Central memory CD8-positive, alpha-beta T cell (primary cell): Measurements from ENCODE around the gene MARCKSL1.
"Not testable (repeated sequence)": the region's sequence is repeated elsewhere in the genome, so short reads cannot be mapped to it uniquely, and the experiment has no call there.

Experiments used
- ATAC-seq: fragments of 150-1000 bp; cut with Tn5 transposase; replicated peaks from 2 replicates; pipeline ENCODE4 v1.10.0; 2022; ENCODE audit warnings: mild to moderate bottlenecking, moderate FRiP score, moderate number of reproducible peaks; ENCODE audit not compliant: poor library complexity, severe bottlenecking; ENCODE audit errors: extremely low read depth
- DNase-seq, 2 donors: peaks; one replicate each; pipeline ENCODE4 v3.0.0; 2021; ENCODE audit warnings: low spot score in 2 of 2
- H3K27ac Mint-ChIP-seq: one replicate; pipeline ENCODE4 v1.8.0; 2022; ENCODE audit warnings: low read depth, mild to moderate bottlenecking, moderate library complexity, mixed read lengths
- H3K27me3 Mint-ChIP-seq: one replicate; pipeline ENCODE4 v1.8.0; 2022; ENCODE audit warnings: mixed read lengths
- H3K36me3 Mint-ChIP-seq: one replicate; pipeline ENCODE4 v1.8.0; 2022; ENCODE audit warnings: mild to moderate bottlenecking, moderate library complexity, mixed read lengths; ENCODE audit not compliant: insufficient read depth
- H3K4me1 Mint-ChIP-seq: one replicate; pipeline ENCODE4 v1.8.0; 2022; ENCODE audit warnings: mixed read lengths
- H3K4me3 Mint-ChIP-seq: one replicate; pipeline ENCODE4 v1.8.0; 2022; ENCODE audit warnings: mild to moderate bottlenecking, moderate library complexity, mixed read lengths
- H3K9me3 Mint-ChIP-seq: one replicate; pipeline ENCODE4 v1.8.0; 2022; ENCODE audit warnings: mixed read lengths

Gene MARCKSL1

GRCh38 chr1:32285658-32286057 is 50.4 kb downstream of the MARCKSL1 start:
- Mint-ChIP-seq H3K27ac (no peak overlapping the region), H3K9me3 (no peaks in the 10 kb centered on the region), H3K36me3 (peaks cover 55% of the 10 kb centered on the region), H3K4me1 (no peaks in the 10 kb centered on the region), H3K27me3 (no peaks in the 10 kb centered on the region), H3K4me3 (no peak overlapping the region)
- ATAC-seq: no peak
- no peak for DNase-seq

- H3K4me1 Mint-ChIP-seq: not testable (repeated sequence)
- H3K36me3 Mint-ChIP-seq: peaks cover 63% of the 10 kb centered on the region
These were observed 51.3 kb downstream of the MARCKSL1 start for GRCh38 chr1:32284777-32285176.

More at GRCh38 chr1:32284777-32285176, 51.3 kb downstream of the MARCKSL1 start:
- ATAC-seq, H3K9me3 Mint-ChIP-seq, H3K4me3 Mint-ChIP-seq, DNase-seq, H3K27me3 Mint-ChIP-seq, H3K27ac Mint-ChIP-seq: not testable (repeated sequence)
